Astrocyte of the spinal cord (primary cell): ENCODE measurements around the gene PCF11.

Experiments used
- DNase-seq: peaks from one replicate; pipeline ENCODE4 v3.0.0; 2011; ENCODE audit warnings: low read depth, low spot score
- H3K4me3 ChIP-seq: 2 replicates; pipeline ENCODE4 v1.5.1; 2011; ENCODE audit warnings: low read depth, mild to moderate bottlenecking, low read length, moderate library complexity
- CTCF ChIP-seq: IDR thresholded peaks from 2 replicates; pipeline ENCODE4 v1.5.1; 2012; ENCODE audit warnings: low read depth, mild to moderate bottlenecking, low read length, inconsistent platforms
- in situ Hi-C: cut with HindIII; loops from 2 replicates; pipeline ENCODE4 v1.10.0; 2017; ENCODE audit warnings: low sequenced_read_pairs

The PCF11 gene, protein sequence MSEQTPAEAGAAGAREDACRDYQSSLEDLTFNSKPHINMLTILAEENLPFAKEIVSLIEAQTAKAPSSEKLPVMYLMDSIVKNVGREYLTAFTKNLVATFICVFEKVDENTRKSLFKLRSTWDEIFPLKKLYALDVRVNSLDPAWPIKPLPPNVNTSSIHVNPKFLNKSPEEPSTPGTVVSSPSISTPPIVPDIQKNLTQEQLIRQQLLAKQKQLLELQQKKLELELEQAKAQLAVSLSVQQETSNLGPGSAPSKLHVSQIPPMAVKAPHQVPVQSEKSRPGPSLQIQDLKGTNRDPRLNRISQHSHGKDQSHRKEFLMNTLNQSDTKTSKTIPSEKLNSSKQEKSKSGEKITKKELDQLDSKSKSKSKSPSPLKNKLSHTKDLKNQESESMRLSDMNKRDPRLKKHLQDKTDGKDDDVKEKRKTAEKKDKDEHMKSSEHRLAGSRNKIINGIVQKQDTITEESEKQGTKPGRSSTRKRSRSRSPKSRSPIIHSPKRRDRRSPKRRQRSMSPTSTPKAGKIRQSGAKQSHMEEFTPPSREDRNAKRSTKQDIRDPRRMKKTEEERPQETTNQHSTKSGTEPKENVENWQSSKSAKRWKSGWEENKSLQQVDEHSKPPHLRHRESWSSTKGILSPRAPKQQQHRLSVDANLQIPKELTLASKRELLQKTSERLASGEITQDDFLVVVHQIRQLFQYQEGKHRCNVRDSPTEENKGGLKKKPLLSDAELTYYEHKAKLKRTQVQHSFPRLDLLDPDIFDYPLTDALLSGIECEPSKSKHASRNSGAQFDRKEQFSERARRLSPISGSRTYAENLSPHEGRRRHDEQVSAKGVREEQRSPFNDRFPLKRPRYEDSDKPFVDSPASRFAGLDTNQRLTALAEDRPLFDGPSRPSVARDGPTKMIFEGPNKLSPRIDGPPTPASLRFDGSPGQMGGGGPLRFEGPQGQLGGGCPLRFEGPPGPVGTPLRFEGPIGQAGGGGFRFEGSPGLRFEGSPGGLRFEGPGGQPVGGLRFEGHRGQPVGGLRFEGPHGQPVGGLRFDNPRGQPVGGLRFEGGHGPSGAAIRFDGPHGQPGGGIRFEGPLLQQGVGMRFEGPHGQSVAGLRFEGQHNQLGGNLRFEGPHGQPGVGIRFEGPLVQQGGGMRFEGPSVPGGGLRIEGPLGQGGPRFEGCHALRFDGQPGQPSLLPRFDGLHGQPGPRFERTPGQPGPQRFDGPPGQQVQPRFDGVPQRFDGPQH (N-terminal part only)

GRCh38 chr11:83156996-83157593 lies at the start of gene PCF11:
TSS of gene PCF11 (plus strand) at chr11:83157131. CDS start at chr11:83157440, 309 bp downstream.
- no peak for DNase-seq
- TF ChIP-seq CTCF: no peak
- peak within 1 kb of the TSS; percentile 81 for H3K4me3 ChIP-seq
- in situ Hi-C loops: no loop called here

DNA sequence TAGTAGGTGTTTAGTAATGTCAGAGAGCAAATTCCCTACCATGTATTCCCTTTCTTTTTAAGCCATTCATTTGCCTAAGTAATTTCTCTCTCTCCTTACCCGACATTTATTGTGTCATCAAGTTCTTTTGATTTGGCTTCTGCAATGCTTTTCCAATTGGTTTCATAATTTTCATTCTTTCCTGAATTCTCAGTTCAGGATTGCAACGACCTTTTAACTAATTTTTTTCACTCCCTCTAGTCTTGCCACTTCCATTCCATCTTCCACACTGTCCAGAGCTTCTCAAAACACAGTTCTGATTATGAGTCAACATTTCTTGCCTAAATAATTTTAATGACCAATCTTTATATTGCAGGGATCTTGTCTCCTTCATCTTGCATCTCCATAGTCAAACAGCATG lies 44.0 kb upstream of the PCF11 start:
- in situ Hi-C loops: no loop called here
- no peak overlapping the region for H3K4me3 ChIP-seq
- no peak for DNase-seq
- no peak for TF ChIP-seq CTCF

DNA sequence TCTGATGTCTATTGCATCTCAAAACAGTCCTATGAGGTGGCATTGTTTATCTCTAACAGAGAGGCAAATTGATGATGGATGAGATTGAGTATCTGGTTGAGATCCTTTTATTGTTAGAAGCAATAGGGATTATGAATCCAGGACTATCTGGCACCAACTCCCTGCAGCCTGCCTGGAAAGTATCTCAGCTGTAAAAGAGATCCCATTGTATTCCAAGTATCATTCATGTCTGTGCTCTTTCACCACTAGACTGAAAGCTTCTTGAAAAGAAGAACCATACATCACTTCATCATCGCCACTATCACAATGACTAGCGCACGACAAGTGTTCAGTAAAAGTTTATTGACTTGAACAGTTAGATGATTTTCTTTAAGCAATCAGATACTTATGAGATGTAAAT lies 41.9 kb upstream of the PCF11 start:
- in situ Hi-C loops: no loop called here
- TF ChIP-seq CTCF: no peak

DNA sequence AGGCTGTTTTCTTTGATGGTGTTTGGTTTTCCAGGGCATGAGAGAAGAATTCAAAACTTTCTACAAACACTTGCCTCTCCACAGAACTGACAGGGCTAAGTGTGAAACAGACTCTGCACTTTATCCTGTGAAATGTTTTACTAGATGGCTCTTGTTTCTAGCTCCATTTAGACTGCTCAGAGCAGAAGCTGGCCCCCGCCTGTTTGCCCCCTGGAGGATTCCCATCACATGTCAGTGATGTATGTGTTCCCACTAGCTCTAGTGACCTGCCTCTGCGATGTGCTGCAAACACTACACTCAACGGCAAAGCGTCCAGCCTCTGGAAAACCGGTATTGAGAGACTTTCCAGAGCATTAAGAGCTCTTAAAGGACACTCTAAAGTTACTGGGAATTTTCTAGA lies 41.4 kb upstream of the PCF11 start:
- no peak overlapping the region for H3K4me3 ChIP-seq
- DNase-seq: peak; percentile 13
- in situ Hi-C loops: no loop called here
- no peak for TF ChIP-seq CTCF

More for the DNA sequence above, 41.9 kb upstream of the PCF11 start:
- H3K4me3 ChIP-seq: no peak overlapping the region
- no peak for DNase-seq

DNA sequence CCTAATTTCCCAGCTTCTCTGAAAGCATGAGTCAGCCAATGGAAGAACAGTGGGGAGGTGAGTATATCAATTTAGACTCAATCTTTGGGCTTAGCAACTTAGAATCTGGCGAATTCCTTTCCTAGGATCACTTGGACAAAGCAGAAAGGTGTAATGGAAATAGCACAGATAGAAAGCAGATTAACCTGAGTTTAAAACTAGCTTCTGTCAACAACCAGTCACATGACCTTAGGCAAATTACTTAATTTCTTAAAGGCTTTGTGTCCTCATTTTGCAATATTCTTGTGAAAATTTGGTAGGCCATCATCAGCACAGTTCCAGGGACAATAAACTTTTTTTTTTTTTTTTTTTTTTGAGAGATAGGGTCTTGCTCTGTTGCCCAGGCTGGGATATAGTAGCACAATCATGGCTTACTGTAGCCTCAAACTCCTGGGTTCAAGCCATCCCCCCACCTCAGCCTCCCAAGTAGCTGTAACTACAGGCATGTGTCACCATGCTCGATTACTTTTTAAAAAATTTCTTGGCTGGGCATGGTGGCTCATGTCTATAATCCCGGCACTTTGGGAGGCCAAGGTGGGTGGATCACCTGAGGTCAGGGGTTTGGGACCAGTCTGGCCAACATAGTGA lies 40.8 kb upstream of the PCF11 start:
- TF ChIP-seq CTCF: no peak
- no peak for DNase-seq
- H3K4me3 ChIP-seq: no peak overlapping the region
- in situ Hi-C loops: no loop called here
